Erythroblast (primary cell): ENCODE results near the gene ZBTB8B.

Experiments used
- GATA1 ChIP-seq: IDR thresholded peaks from 2 replicates; pipeline ENCODE4 v1.6.1; 2011; ENCODE audit warnings: low read depth, mild to moderate bottlenecking, control low read depth, low read length, moderate library complexity
- POLR2A ChIP-seq: IDR thresholded peaks from 2 replicates; pipeline ENCODE4 v1.6.1; 2011; ENCODE audit warnings: mild to moderate bottlenecking, low read length

DNA sequence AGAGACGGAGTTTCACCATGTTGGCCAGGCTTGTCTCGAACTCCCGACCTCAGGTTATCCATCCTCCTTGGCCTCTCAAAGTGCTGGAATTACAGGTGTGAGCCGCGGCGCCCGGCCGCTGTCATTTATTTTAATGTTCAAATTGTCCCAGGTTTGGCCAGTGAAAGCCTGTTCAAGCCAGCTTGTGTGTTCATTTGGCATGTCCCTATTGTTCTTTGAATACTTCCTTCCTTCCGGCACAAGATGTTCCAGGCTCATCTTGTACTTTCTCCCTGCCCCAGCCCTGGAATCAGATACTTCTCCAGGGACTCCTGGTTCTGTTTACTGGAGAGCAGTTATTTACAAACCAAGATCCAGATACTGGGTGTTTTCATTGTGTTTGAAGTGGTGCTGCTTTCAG, 37.0 kb downstream of the ZBTB8B start:
- TF ChIP-seq POLR2A, result no peak
- TF ChIP-seq GATA1, result no peak
